MM.1S (cell line): ENCODE measurements around the gene INPP5D.
"Not testable (repeated sequence)": the region's sequence is repeated elsewhere in the genome, so short reads cannot be mapped to it uniquely, and the experiment has no call there.

Experiments
- CTCF ChIP-seq: fragments of 300-600 bp; sonication (generic); IDR thresholded peaks from 2 replicates; pipeline ENCODE4 v1.5.1; 2016; ENCODE audit warnings: antibody characterized with exemption, low read length, mixed read lengths
- EZH2 ChIP-seq: fragments of 300-600 bp; sonication (generic); optimal IDR thresholded peaks from 2 replicates; pipeline ENCODE3; 2017; ENCODE audit warnings: low read depth, mild to moderate bottlenecking, antibody characterized with exemption, low read length, mixed read lengths
- EZH2phosphoT487 ChIP-seq: fragments of 300-600 bp; sonication (generic); IDR thresholded peaks from 2 replicates; pipeline ENCODE4 v1.6.1; 2018; ENCODE audit warnings: antibody characterized with exemption, low read length

GRCh38 chr2:233123576-233123975 is 63.4 kb downstream of the INPP5D start:
- not testable (repeated sequence) for TF ChIP-seq EZH2phosphoT487, CTCF, EZH2
